Fibroblast of skin of left biceps (primary cell): Measurements from ENCODE around the gene DNAI2.

ENCODE experiments used
- DNase-seq, 2 experiments: peaks; one replicate each; pipeline ENCODE4 v3.0.0-alpha.2; 2013; ENCODE audit warnings: low read depth in 2 of 2

The DNAI2 gene

DNA sequence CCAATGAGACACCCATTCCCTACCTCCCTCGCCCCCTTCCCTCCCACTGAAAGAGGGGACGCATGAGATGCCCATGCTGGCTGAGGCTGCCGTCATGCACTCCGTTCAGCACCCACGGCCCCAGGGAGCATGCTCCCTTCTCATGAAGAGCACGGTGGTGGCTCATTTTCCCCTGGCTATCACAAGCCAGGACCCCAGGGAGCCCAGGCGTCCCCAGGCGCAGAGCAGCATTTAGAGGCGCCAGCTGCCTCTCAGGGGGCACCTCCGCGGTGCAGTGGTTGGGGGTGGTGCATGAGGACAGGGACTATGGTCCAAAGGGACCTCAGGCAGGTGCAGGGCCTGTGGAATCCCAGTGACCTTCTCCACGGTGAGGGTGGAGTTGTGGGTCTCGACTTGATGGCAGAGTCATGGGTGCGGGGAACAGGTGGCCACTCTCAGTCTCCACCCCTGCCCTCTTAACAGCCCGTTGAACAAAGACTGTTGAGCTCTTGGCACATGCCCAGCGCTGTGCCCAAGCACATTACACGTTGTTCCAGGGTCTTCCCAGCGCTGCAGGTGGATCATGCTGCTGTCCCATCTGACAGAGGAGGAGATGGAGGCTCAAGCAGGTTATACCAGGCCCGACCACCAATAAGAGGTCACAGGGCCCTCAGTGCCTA, 65.6 kb downstream of the DNAI2 start:
- no peak for DNase-seq

DNA sequence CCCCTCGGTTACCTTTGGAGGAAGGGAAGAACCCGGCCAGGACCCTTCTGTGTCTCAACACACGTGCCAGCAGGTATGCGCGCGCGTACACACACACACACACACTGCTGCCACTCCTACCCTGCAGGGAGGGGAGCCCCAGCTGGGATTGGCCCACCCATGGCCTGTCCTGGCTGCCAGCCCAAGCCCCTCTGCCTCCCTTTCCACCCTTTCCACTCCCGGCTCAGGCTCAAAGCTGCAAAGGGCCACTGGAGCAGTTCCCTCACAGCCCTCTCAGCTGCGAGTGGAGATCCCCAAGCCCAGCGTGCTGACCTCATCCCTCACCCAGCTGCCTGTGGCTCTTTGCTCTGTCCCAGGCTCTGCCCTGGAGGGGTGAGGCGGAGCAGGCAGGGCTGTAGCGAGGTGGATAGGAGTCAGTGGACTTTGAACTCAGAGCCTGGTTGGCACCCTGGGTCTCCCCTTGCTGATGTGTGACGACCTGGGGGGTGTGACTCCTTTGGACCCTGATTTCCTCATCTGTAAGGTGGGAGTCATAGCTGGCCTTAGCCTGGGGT, 66.5 kb downstream of the DNAI2 start:
- no peak for DNase-seq

DNA sequence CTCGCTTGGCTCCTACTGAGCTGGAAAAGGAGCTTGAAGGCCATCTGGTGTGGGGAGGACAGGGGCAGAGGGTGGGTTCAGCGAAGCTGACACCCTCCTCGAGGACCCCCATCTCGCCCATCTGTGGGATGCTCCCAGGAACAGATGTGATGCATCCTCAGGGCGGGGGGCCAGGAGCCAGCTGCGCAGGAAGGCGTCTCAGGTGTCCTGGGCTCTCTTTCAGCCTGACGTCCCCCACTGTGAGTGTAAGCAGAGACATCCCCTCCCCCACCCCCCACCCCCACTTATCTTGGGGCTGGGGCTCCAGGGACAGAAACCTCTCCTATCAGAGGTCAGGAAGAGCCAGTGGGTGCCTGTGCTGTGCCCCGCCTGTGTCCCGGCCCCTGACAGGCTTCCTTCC, 68.2 kb downstream of the DNAI2 start:
- DNase-seq = no peak

DNA sequence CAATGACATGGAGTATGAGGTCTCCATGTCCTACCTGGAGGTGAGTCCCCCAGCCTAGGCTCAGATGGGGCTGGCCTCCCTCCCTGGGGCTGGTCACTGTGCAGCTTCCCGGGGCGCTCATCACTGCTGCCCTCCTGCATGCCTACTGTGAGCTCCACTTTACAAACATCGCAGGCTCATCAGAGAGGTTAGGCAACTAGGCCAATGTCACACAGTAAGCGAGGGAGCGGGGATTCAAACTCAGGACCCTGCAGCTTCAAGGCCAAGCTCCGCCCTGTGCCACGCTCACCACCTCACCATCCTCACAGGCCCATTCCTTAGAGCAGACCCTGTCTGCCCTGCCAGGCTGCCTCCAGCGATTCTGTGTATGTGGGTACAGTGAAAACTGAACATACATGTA, 69.1 kb downstream of the DNAI2 start:
- no peak for DNase-seq

DNA sequence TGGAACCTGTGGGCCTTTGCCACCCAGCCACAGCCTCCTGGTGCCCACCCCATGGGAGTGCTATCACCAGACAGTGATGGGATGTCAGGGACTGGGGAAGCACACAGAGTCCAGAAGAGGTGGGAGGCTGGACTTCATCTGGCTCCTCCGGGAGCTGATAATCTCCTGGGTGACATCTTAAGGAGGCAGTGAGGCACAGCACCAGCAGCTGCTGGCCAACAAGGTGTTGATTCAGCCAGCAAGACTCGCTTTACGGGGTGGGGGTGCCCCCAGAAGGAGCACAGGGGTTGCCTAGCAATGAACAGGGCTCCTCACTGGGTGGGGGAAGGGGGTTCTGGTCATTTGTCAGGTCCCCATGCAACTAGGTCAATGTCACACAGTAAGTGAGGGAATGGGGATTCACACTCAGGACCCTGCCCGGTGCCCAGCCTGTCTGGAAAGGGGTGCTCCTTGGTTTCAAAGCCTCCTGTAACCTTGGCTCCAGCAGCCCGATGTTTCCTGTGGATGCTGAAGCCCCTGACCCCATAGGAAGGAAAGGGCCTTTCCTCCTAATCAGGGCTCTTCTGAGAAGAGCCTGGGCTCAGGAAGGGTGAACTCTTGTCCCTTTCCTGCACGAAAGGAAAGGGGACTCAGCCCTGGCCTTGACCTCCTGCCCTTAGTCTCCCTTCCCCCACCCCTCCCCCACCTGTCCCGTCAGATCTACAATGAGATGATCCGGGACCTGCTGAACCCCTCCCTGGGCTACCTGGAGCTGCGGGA, 69.7 kb downstream of the DNAI2 start:
- DNase-seq = no peak

DNA sequence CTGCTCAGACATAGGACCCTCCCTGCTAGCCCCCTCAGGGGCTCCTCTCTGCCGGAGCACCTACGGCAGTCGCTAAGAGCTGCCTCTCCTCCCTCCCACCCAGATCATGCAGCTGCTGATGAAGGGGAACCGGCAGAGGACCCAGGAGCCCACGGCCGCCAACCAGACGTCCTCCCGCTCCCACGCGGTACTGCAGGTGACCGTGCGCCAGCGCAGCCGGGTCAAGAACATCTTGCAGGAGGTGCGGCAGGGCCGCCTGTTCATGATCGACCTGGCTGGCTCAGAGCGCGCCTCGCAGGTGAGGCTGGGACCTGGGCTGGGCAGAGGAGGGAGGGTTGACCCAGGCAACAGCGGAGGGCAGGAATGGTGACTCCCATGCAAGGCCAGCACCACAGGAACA, 70.6 kb downstream of the DNAI2 start:
- no peak for DNase-seq

DNA sequence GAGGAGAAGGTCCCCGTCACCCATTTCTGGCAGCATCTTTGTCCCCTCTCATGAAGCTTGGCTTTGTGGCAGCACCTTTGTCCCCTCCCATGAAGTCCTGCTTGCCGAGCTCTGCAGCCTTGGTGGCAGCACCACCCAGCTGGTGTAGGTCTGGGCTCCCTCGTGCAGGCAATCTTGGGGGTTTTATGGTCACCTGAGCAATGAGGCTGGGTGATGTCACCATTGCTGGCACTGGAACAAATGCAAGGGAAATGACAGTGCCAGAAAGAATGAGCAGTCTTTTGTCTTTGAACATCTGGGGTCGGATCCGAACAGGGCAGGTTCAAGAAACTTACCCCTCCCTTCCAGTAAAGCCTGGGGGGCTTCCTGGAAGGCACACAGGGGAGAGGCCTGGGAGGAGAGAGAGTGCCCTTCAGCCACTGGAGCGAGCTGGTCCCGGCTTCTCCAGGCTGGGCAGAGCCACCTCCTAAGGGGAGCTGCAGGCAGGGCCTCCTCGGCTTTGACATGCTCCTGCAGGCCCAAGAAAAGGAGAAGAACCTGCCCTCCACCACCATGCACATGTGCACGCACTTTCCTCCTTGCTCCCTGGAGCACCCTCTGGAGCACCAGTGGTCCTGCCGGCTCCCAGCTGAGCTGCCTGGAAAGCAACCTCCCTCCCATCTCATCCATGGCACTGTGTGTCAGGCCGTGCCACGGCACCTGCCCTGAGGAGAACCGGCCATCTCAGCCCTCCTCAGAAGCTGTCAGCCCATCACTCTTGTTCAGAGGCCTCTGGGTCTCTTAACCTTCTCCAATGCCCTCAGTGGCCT, 71.6 kb downstream of the DNAI2 start:
- no peak for DNase-seq

DNA sequence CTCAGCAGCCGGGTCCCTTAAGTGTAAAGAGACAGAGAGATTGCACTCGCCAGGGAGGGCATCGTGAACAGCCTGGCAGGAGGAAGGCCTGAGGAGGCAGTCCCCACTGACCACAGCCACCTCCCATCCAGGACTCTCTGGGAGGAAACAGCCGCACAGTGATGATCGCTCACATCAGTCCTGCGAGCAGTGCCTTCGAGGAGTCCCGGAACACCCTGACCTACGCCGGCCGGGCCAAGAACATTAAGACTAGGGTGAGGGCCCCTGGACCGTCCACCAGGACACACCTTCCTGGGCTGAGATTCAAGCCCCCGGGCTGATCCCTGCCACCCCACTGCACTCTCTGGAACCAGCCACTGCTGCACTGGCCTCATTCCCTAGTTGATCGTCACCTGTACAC, 73.6 kb downstream of the DNAI2 start:
- DNase-seq = no peak

DNA sequence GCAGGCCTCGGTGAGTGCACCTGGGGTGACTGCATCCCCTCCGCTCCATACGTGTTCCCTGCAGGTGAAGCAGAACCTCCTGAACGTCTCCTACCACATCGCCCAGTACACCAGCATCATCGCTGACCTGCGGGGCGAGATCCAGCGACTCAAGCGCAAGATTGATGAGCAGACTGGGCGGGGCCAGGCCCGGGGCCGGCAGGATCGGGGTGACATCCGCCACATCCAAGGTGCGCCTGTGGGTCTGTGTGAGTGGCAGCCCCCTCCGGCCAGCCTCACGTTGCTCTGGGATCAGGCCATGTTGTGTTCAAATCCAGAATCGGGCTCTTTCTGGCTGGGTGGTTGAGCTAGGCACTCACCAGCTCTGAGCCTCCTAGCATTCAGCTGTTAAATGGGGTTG, 75.1 kb downstream of the DNAI2 start:
- DNase-seq = no peak

DNA sequence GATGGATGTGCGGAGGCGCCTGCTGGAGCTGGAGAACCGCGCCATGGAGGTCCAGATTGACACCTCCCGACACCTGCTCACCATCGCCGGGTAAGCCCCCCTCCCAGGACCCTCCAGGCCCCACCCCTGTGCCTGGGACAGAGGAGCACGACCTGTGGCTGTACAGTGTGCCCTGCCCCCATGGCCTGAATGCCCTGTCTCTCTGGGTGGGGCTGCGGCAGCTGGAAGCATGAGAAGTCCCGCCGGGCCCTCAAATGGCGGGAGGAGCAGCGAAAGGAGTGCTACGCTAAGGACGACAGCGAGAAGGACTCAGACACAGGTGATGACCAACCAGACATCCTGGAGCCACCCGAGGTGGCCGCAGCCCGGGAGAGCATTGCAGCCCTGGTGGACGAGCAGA, 76.5 kb downstream of the DNAI2 start:
- DNase-seq = no peak

DNA sequence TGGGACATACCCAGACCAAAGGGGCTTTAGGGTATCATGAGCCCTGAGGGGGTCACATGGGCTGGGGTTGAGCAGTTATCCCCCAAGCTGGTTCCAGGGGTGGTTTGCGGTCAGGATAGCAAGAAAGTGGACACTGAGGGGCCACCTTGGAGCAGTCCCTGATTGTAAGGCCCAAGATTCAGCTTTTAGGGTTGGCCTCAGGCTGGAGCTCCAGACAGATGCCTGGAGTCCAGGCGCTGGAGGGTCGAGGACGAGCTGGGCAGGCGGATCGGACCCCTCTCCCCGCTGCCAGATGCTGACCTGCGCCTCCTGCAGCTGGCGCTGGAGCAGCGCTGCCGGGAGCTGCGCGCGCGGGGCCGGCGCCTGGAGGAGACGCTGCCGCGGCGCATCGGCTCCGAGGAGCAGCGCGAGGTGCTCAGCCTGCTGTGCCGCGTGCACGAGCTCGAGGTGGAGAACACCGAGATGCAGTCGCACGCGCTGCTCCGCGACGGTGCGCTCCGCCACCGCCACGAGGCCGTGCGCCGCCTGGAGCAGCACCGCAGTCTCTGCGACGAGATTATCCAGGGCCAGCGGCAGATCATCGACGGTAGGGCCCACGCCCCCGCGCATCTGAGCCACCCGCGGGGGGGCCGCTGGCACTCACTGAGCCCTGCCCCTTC, 77.6 kb downstream of the DNAI2 start:
- no peak for DNase-seq

DNA sequence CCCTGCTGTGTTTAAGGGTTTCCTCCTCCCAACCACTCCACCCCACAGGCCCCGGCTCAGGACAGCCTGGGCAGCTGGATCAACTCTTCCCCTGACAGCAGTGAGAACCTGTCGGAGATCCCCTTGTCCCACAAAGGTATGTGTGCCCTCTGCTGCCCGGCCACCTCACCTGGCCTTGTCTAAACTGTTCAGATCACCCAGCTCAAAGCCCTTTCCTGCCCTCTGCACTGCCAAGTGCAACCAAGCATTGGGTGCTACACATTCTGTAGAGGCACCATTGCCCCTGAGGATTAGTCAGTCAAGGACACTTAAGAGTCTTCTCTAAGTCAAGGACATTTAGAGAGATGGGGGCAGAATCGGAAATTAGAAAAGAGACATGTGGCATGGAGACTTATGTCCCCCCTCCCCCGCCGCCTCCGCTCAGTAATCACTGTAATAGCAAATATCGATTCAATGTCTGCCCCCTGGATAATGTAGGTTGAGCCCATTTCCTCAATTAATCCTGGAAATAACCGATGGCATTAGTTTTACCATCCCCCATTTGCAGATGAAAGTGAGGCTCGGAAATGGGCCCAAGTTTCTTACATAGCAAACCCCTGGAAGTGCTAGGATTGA, 79.5 kb downstream of the DNAI2 start:
- DNase-seq = no peak

DNA sequence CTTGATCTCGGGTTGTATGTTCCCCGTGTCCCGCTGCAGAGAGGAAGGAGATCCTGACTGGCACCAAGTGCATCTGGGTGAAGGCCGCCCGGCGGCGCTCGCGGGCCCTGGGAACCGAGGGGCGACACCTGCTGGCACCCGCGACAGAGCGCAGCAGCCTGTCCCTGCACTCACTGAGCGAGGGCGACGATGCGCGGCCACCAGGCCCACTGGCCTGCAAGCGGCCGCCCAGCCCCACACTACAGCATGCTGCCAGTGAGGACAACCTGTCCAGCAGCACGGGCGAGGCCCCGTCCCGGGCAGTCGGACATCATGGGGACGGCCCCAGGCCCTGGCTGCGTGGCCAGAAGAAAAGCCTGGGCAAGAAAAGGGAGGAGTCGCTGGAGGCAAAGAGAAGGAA, 80.1 kb downstream of the DNAI2 start:
- DNase-seq = no peak

DNA sequence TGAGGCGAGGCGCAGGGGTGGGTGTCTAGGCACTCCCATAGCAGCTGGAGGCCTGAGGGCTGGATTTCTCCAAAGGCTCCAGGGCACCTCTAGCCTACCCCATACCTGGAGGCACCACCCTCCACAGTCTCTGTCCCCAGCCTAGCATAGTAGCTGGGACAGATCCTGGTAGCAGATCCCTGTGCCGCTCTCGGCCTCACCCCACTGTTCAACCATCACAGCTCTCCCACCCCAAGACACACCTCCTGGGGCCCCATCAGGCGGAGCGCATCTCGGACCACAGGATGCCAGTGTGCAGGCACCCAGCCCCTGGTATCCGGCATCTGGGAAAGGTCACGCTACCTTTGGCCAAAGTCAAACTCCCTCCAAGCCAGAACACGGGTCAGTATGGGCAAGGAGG, 80.5 kb downstream of the DNAI2 start:
- no peak for DNase-seq

DNA sequence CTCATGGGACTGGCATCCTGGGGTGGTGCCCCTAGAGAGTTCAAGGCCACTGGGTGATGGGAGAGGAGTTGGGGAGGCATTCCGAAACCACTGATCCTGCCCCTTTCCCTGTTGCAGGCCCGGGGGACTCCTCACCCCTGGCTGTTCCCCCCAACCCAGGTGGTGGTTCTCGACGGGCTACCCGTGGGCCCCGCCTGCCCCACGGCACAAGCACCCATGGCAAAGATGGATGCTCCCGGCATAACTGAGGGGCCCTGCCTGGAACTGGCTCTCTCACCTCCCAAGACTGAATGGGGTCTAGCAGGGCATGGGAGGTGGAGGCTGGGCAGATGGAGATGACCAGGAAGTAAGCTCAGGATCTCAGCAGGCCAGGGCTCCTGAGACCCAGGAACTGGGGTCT, 81.0 kb downstream of the DNAI2 start:
- no peak for DNase-seq

DNA sequence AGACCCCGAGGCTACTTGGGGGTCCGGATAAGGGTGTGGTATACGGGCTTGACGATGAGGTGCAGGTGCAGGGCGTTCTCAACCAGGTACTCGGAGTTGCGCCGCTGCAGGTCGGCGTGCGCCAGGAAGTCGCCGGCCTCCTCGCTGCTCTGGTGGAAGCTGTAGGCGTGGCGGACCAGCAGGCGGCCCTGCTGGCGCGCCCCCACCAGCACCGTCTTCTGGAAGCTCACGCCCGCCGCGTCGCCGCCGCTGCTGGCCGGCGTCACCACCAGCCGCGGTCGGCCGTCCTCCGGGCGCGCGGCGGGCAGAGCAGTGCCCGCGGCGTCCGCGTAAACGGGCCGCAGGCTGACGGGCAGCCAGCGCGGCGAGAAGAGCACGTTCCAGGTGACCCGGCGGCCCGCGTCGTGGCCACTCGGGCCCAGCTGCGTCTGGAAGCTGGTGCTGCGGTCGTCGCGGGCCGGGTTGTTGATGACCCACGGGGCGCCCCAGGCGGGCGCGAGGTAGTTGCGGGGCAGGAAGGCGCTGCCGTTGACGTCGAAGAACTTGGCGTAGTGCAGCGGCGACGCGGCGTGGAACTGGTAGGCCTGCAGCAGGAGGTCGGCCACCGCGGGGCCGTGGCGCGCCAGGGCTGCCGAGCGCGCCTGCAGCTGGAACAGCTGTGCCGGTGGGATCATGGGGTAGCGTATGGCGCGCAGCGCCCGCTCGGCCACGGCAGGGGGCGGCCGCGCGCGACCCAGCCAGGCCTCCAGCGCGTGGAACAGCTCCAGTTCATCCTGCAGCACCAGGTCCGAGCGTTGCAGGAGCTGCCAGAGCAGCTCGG, 82.8 kb downstream of the DNAI2 start:
- no peak for DNase-seq

DNA sequence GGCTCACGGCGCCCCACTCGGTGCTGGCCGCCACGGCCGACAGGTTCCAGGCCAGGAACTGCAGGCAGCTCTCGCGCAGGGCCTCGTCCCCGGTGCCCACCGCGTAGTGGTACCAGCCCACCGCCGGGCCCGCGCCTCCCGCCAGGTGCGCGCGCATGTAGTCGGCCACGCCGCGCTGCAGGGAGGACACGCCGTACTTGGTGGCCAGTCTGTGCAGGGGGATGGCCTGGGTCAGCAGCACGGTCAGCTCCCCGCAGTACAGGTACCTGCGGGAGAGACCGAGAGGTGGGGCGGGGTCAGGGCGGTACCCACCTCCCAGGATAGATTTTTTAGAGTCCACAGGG, 83.4 kb downstream of the DNAI2 start:
- no peak for DNase-seq

DNA sequence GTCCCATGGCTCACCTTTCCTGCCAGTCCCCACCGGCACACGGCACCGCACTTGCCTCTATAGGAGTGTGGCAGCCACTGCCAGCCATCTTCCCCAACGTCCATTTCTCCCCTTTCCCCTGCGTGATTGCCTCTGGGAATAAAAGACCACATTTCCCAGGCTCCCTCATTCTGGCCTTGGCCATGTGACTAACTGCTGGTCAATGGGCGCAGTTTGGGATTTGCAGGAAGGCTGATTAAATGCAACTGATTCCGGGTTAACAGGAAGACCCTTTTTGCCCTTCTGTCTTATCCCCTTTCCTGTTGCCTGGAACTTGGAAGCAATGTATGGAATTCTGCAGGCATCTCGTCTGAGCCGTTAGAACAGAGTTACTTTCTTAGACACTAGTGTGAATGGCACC, 84.7 kb downstream of the DNAI2 start:
- no peak for DNase-seq

DNA sequence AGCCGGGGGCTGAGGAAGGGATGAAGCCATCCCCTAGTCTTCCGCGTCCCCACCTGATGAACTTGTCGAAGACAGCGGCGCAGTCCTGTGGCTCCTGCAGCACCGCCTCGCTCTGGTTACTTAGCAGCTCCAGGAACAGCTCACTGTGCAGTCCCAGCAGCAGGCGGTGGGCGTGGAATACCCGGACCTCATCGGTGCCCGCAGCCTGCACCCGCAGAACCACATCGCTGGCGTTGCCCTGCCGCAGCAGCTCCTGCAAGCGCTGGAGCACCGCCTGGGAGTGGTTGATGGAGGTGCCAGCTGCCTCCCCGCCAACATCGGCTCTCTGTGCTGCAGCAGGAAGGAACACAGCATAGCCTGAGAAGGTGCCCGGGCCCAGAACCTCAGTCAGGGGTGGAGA, 85.9 kb downstream of the DNAI2 start:
- no peak for DNase-seq

DNA sequence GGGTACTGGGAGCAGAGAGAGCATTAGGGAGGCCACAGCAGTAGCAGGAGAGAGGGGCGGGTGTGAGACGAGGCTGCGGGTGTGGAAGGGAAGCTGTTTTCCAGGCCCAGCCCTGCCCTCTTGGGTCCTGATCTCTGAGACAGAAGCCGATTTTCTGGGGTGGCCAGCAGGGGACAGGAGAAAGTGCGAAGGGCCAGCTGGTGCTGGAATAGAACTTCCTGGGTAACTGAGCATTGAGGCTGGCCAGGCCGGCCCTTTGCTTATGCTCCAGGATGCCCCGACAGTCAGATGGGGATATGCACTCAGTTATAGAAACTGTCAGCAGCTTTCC, 86.8 kb downstream of the DNAI2 start:
- no peak for DNase-seq
